OCI-LY7 (cell line): ENCODE data around the gene NUP93.

Experiments used
- CTCF ChIP-seq: fragments of 200-600 bp; sonication (generic); conservative IDR thresholded peaks from 2 replicates; pipeline ENCODE4 v1.5.1; 2014; ENCODE audit warnings: mild to moderate bottlenecking, antibody characterized with exemption, low read length, moderate library complexity, mixed read lengths
- EZH2phosphoT487 ChIP-seq: fragments of 200-600 bp; sonication (generic); IDR thresholded peaks from 2 replicates; pipeline ENCODE4 v1.6.1; 2018; ENCODE audit warnings: low read depth, borderline replicate concordance, mild to moderate bottlenecking, mixed run types, antibody characterized with exemption, low read length, moderate library complexity, mixed read lengths

GRCh38 chr16:56711862-56712261 lies 18.1 kb upstream of the NUP93 start:
- TF ChIP-seq CTCF: no peak
- TF ChIP-seq EZH2phosphoT487: no peak
